Activated CD8-positive, alpha-beta T cell treated with anti-CD3 and anti-CD28 coated beads for 36 hours (primary cell): ENCODE data around the gene ALKBH4. TPM values are rescaled to one million over a fixed set of nuclear protein-coding genes. Genes with fewer than 3 reads are reported as not detected.
"Not testable (repeated sequence)": the region's sequence is repeated elsewhere in the genome, so short reads cannot be mapped to it uniquely, and the experiment has no call there.

Source experiments
- ATAC-seq: fragments of 200-7000 bp; cut with Tn5 transposase; one replicate; pipeline ENCODE4 v1.10.0; 2021; ENCODE audit warnings: mild to moderate bottlenecking, moderate library complexity
- CTCF ChIA-PET: fragments of 350-600 bp; sonication (Branson Sonifier 250); formaldehyde crosslinking; loops from one replicate; lab custom pipeline; 2021; ENCODE audit warnings: antibody characterized with exemption; lab: Charles Lee
- POLR2A ChIA-PET: fragments of 350-600 bp; sonication (Branson Sonifier 250); formaldehyde crosslinking; loops from one replicate; lab custom pipeline; 2021; ENCODE audit warnings: antibody characterized with exemption; lab: Charles Lee
- DNase-seq: peaks from one replicate; pipeline ENCODE4 v3.0.0-alpha.2; 2020
- H3K27ac Mint-ChIP-seq: one replicate; pipeline ENCODE4 v1.8.0; 2021; ENCODE audit warnings: mild to moderate bottlenecking, mixed read lengths
- H3K27me3 Mint-ChIP-seq: one replicate; pipeline ENCODE4 v1.8.0; 2021; ENCODE audit warnings: mixed read lengths
- H3K36me3 Mint-ChIP-seq: one replicate; pipeline ENCODE4 v1.8.0; 2021; ENCODE audit warnings: low read depth, mixed read lengths
- H3K4me1 Mint-ChIP-seq: one replicate; pipeline ENCODE4 v1.8.0; 2021; ENCODE audit warnings: low read depth, mixed read lengths
- H3K4me3 Mint-ChIP-seq: one replicate; pipeline ENCODE4 v1.8.0; 2021; ENCODE audit warnings: mild to moderate bottlenecking, moderate library complexity, mixed read lengths
- H3K9me3 Mint-ChIP-seq: one replicate; pipeline ENCODE4 v1.8.0; 2021; ENCODE audit warnings: mixed read lengths
- intact Hi-C: fragments of 100-400 bp; cut with micrococcal nuclease; formaldehyde crosslinking; loops from one replicate; pipeline ENCODE4 v1.10.0; 2022
- microRNA-seq: library from miRNA; unstranded; fragments of <30 nt; microRNA quantifications from one replicate; pipeline ENCODE4 v1.2.0, GENCODE V29; 2022; ENCODE audit warnings: borderline microRNAs expressed, borderline replicate concordance
- total RNA-seq, 2 experiments: library from RNA; stranded (reverse); gene quantifications; one replicate each; pipeline ENCODE4 v1.2.3, GENCODE V29; 2021
- TF ChIP-seq, protein P1 (sequence below): fragments of 200-600 bp; IDR thresholded peaks from one replicate; pipeline ENCODE4 v1.8.0; 2022; ENCODE audit warnings: antibody characterized with exemption, mild to moderate bottlenecking

The ALKBH4 gene
- total RNA-seq, 2 experiments from 2014 or later: 6.0 to 6.9 TPM

- Mint-ChIP-seq H3K36me3 (peaks cover 69% of the 10 kb centered on the region), H3K4me1 (peaks cover 12% of the 10 kb centered on the region), H3K27ac (peak overlapping the region; percentile 63), H3K9me3 (peaks cover 2% of the 10 kb centered on the region), H3K27me3 (no peaks in the 10 kb centered on the region), H3K4me3 (no peak overlapping the region)
- ChIA-PET CTCF (interaction anchor here (0.7 to 5.5 kb wide), 3 partner anchors 13 to 56 kb away, joined by 3 to 38 read pairs (median 17); no protein-coding TSS in a partner anchor), POLR2A (interaction anchor here (1.1 to 13.4 kb wide), 4 partner anchors 11 to 27 kb away, joined by 3 to 147 read pairs (median 6); partner anchors contain the start of gene ORAI2)
- no peak for ATAC-seq
- no peak for DNase-seq
- TF ChIP-seq, protein P1, sequence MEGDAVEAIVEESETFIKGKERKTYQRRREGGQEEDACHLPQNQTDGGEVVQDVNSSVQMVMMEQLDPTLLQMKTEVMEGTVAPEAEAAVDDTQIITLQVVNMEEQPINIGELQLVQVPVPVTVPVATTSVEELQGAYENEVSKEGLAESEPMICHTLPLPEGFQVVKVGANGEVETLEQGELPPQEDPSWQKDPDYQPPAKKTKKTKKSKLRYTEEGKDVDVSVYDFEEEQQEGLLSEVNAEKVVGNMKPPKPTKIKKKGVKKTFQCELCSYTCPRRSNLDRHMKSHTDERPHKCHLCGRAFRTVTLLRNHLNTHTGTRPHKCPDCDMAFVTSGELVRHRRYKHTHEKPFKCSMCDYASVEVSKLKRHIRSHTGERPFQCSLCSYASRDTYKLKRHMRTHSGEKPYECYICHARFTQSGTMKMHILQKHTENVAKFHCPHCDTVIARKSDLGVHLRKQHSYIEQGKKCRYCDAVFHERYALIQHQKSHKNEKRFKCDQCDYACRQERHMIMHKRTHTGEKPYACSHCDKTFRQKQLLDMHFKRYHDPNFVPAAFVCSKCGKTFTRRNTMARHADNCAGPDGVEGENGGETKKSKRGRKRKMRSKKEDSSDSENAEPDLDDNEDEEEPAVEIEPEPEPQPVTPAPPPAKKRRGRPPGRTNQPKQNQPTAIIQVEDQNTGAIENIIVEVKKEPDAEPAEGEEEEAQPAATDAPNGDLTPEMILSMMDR: no peak
- intact Hi-C loops: loop anchor here (5.0 kb wide), 1 partner anchor 51 kb away; the partner anchor contains the start of genes ALKBH4 and LRWD1
These were observed 53.7 kb downstream of the ALKBH4 start for GRCh38 chr7:102410918-102411317.

GRCh38 chr7:102410123-102410522 is 54.5 kb downstream of the ALKBH4 start:
- H3K9me3 Mint-ChIP-seq: peaks cover 2% of the 10 kb centered on the region
- peaks cover 4% of the 10 kb centered on the region for H3K4me1 Mint-ChIP-seq
- ATAC-seq: no peak

DNA sequence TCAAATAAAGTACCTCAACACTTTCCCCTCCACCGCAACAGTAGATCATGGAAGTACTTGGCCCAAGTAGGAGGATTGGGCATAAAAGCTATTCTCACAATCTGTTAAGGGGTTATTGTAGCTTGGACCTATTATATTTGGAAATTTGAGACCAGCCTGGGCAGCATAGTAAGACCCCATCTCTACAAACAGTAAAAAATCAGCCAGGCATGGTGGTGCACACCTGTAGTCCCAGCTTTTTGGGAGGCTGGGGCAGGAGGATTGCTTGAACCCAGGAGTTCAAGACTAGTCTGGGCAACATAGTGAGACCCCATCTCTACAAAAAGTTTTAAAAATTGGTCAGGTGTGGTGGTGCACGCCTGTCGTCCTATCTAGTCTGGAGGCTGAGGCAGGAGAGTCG is 55.3 kb downstream of the ALKBH4 start:
- Mint-ChIP-seq H3K27ac (no peak overlapping the region), H3K36me3 (peaks cover 63% of the 10 kb centered on the region), H3K4me1 (peaks cover 2% of the 10 kb centered on the region), H3K9me3 (peaks cover 2% of the 10 kb centered on the region), H3K4me3 (no peak overlapping the region), H3K27me3 (no peaks in the 10 kb centered on the region)
- ChIA-PET POLR2A (interaction anchor here (13.4 kb wide), 1 partner anchor 20 kb away, joined by 147 read pairs; the partner anchor contains the start of gene ORAI2), CTCF (interaction anchor here (1.3 to 5.5 kb wide), 3 partner anchors 15 to 41 kb away, joined by 3 to 38 read pairs (median 7); no protein-coding TSS in a partner anchor)
- intact Hi-C loops: no loop called here
- no peak for DNase-seq
- ATAC-seq: no peak
- TF ChIP-seq, protein P1: no peak

More at GRCh38 chr7:102410123-102410522, 54.5 kb downstream of the ALKBH4 start:
- H3K4me3 Mint-ChIP-seq: no peak overlapping the region
- H3K27me3 Mint-ChIP-seq: no peaks in the 10 kb centered on the region
- intact Hi-C loops: loop anchor here (5.0 kb wide), 1 partner anchor 52 kb away; the partner anchor contains the start of genes ALKBH4 and LRWD1
- peak overlapping the region; percentile 24 for H3K27ac Mint-ChIP-seq
- DNase-seq: no peak
- POLR2A ChIA-PET: interaction anchor here (1.1 to 13.4 kb wide), 3 partner anchors 10 to 28 kb away, joined by 3 to 147 read pairs (median 8); partner anchors contain the start of gene ORAI2
- H3K36me3 Mint-ChIP-seq: peaks cover 66% of the 10 kb centered on the region
- CTCF ChIA-PET: interaction anchor here (0.7 to 5.5 kb wide), 4 partner anchors 10 to 40 kb away, joined by 3 to 38 read pairs (median 5); no protein-coding TSS in a partner anchor
- TF ChIP-seq, protein P1: no peak

DNA sequence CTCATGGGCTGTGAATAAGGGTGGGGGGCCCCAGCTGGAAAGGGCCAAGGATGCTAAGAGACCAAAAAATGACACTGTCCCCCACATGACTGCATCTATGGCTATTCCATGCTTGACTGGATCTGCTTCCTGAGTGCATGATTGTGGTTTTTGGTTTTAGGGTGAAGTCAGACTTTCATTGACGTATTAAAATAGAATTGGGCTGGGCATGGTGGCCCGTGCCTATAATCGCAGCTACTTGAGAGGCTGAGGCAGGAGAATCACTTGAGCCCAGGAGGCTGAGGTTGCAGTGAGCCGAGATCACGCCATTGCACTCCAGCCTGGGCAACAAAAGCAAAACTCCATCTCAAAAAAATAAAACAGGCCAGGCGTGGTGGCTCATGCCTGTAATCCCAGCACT is 56.1 kb downstream of the ALKBH4 start:
- POLR2A ChIA-PET: interaction anchor here (0.6 to 13.4 kb wide), 3 partner anchors 12 to 427 kb away, joined by 4 to 147 read pairs (median 9); partner anchors contain the start of genes ORAI2 and PRKRIP1
- Mint-ChIP-seq H3K27ac (peak overlapping the region; percentile 14), H3K36me3 (peaks cover 62% of the 10 kb centered on the region)
- H3K4me1 Mint-ChIP-seq, H3K27me3 Mint-ChIP-seq, intact Hi-C loops, H3K4me3 Mint-ChIP-seq, DNase-seq, H3K9me3 Mint-ChIP-seq, ATAC-seq: not testable (repeated sequence)
- CTCF ChIA-PET: interaction anchor here (1.3 to 5.5 kb wide), 3 partner anchors 15 to 42 kb away, joined by 3 to 38 read pairs (median 7); no protein-coding TSS in a partner anchor

GRCh38 chr7:102407910-102408309 is 56.8 kb downstream of the ALKBH4 start:
- peaks cover 68% of the 10 kb centered on the region for H3K36me3 Mint-ChIP-seq
- DNase-seq: no peak
- ATAC-seq: no peak
- CTCF ChIA-PET: interaction anchor here (1.7 to 5.5 kb wide), 2 partner anchors 16 to 42 kb away, joined by 7 to 38 read pairs; no protein-coding TSS in a partner anchor
- TF ChIP-seq, protein P1: no peak
- H3K4me3 Mint-ChIP-seq: no peak overlapping the region
- peaks cover 2% of the 10 kb centered on the region for H3K9me3 Mint-ChIP-seq
- H3K27me3 Mint-ChIP-seq: no peaks in the 10 kb centered on the region
- POLR2A ChIA-PET: interaction anchor here (0.6 to 13.4 kb wide), 3 partner anchors 12 to 426 kb away, joined by 4 to 147 read pairs (median 9); partner anchors contain the start of genes ORAI2 and PRKRIP1
- intact Hi-C loops: no loop called here
- peaks cover 3% of the 10 kb centered on the region for H3K4me1 Mint-ChIP-seq
- H3K27ac Mint-ChIP-seq: peak overlapping the region; percentile 55

Small RNA genes within 50 kb of the gene (microRNA-seq; reads per million reads assigned to microRNA genes)
- gene MIR4467 (2.1 reads per million), gene MIR5090 (8.2 reads per million, percentile 28 among the genes with 10 or more reads in this experiment)

Other genes starting within 250 kb of the ALKBH4 start
- gene SH2B2, start 178.0 kb downstream of the ALKBH4 start, total RNA-seq: 1 to 10 TPM; 5.0 to 7.1 TPM
- gene SPDYE6, start 108.4 kb downstream of the ALKBH4 start, total RNA-seq: not detected
- gene PRKRIP1, start 68.5 kb downstream of the ALKBH4 start, total RNA-seq: 10 to 100 TPM; 29.8 to 33.6 TPM
- gene ORAI2, start 31.3 kb downstream of the ALKBH4 start, total RNA-seq: 10 to 100 TPM; 29.4 to 35.8 TPM
- gene LRWD1, start 121 bp upstream of the ALKBH4 start, total RNA-seq: 10 to 100 TPM; 12.3 to 12.7 TPM
- gene POLR2J, start 14.1 kb upstream of the ALKBH4 start, total RNA-seq: 10 to 100 TPM; 49.1 to 54.7 TPM
- gene RASA4B, start 52.9 kb upstream of the ALKBH4 start, total RNA-seq: 10 to 100 TPM; 26.0 to 31.3 TPM
- 10 to 100 TPM; 21.4 to 22.3 TPM for gene UPK3BL2, start 78.8 kb upstream of the ALKBH4 start, total RNA-seq
- gene SPDYE2, start 86.4 kb upstream of the ALKBH4 start, total RNA-seq: not detected
- 10 to 100 TPM; 38.0 to 40.5 TPM for gene POLR2J3, start 107.7 kb upstream of the ALKBH4 start, total RNA-seq
- 10 to 100 TPM; 92.6 to 95.1 TPM for gene RASA4, start 151.9 kb upstream of the ALKBH4 start, total RNA-seq
- 10 to 100 TPM; 23.8 to 27.8 TPM for gene UPK3BL1, start 177.9 kb upstream of the ALKBH4 start, total RNA-seq
- gene SPDYE2B, start 185.5 kb upstream of the ALKBH4 start, total RNA-seq: not detected
- 10 to 100 TPM; 13.2 to 13.8 TPM for gene POLR2J2, start 206.8 kb upstream of the ALKBH4 start, total RNA-seq